Left lung (tissue), 10 donors: Measurements from ENCODE around the gene COL21A1. TPM values are rescaled to one million over a fixed set of nuclear protein-coding genes. Genes with fewer than 3 reads are reported as not detected.

Experiments used
- ATAC-seq: fragments of 200-7000 bp; cut with Tn5 transposase; one replicate; pipeline ENCODE4 v1.9.1; 2020; ENCODE audit warnings: moderate library complexity
- DNase-seq, 4 donors: peaks; one replicate each; pipeline ENCODE4 v3.0.0-alpha.2; 2013 to 2020
- H3K27ac ChIP-seq, 2 donors: fragments of 200-600 bp; sonication (generic) in 1 of 2; one replicate each; pipeline versions ENCODE4 v1.5.0 to v1.8.0; 2020 to 2021
- H3K27me3 ChIP-seq, 2 donors: fragments of 200-600 bp; sonication (generic) in 1 of 2; one replicate each; pipeline versions ENCODE4 v1.5.0 to v1.8.0; 2020 to 2021
- H3K36me3 ChIP-seq, 2 donors: fragments of 200-600 bp; sonication (generic) in 1 of 2; one replicate each; pipeline versions ENCODE4 v1.5.0 to v1.8.0; 2020 to 2021
- H3K4me1 ChIP-seq, 2 donors: fragments of 200-600 bp; one replicate each; pipeline ENCODE4 v1.8.0; 2021
- H3K4me3 ChIP-seq, 2 donors: fragments of 200-600 bp; sonication (generic) in 1 of 2; one replicate each; pipeline versions ENCODE4 v1.5.0 to v1.8.0; 2020 to 2021; ENCODE audit warnings: mild to moderate bottlenecking in 1 of 2
- H3K9me3 ChIP-seq, 2 donors: fragments of 200-600 bp; sonication (generic) in 1 of 2; one replicate each; pipeline versions ENCODE4 v1.5.0 to v1.8.0; 2020 to 2021
- CTCF ChIP-seq, 2 donors: fragments of 200-600 bp; sonication (generic) in 1 of 2; IDR thresholded peaks; one replicate each; pipeline versions ENCODE4 v1.5.0 to v1.8.0; 2021; ENCODE audit warnings: antibody characterized with exemption in 2 of 2
- intact Hi-C, 2 donors: fragments of 100-400 bp; cut with DNase I; formaldehyde crosslinking; loops; one replicate each; pipeline versions ENCODE4 v1.11.2 to v1.14.2; 2022
- polyA plus RNA-seq, 6 donors: library from polyadenylated mRNA; unstranded; fragments of 120-200 nt; gene quantifications; one replicate each; pipeline ENCODE4 v1.2.1, GENCODE V29; 2013; ENCODE audit not compliant: insufficient read length in 6 of 6
- total RNA-seq, 2 donors: library from RNA; stranded (reverse); fragmentation: NEBNext Ultra II Directional; extraction: Animal tissue kit (Norgen Biotek cat#: 25700); gene quantifications; one replicate each; pipeline ENCODE4 v1.2.1, GENCODE V29; 2021
- donor health status: DM: no; HTN: yes; CAD: no.
- donor health status: DM: no; HTN: no; CAD: no.

The COL21A1 gene
- total and polyA plus RNA-seq, 8 donors = 6.6 to 190 (median 151) TPM

- ATAC-seq (no peak), DNase-seq (no peak)
- H3K27me3 ChIP-seq = no peaks in the 10 kb centered on the region
- no peaks in the 10 kb centered on the region for H3K36me3 ChIP-seq
- intact Hi-C loops = no loop called here
- H3K9me3 ChIP-seq = peaks cover 0 to 17% of the 10 kb centered on the region in 2 donors
- no peak overlapping the region for H3K27ac ChIP-seq
- no peak for TF ChIP-seq CTCF (IDR thresholded peaks at IDR 0.05)
- no peaks in the 10 kb centered on the region for H3K4me1 ChIP-seq
- H3K4me3 ChIP-seq = no peak overlapping the region
Observed at GRCh38 chr6:56151609-56152224, 95.7 kb downstream of the COL21A1 start.

GRCh38 chr6:56148488-56149186 is 98.7 kb downstream of the COL21A1 start:
- Histone ChIP-seq H3K27ac (no peak overlapping the region), H3K9me3 (peaks cover 0 to 9% of the 10 kb centered on the region in 2 donors), H3K36me3 (no peaks in the 10 kb centered on the region), H3K4me1 (no peaks in the 10 kb centered on the region), H3K4me3 (no peak overlapping the region), H3K27me3 (no peaks in the 10 kb centered on the region)
- DNase-seq (peak in 2 of 4 donors; percentile 13 to 26), ATAC-seq (no peak)
- intact Hi-C loops = no loop called here
- TF ChIP-seq CTCF (IDR thresholded peaks at IDR 0.05) = no peak

GRCh38 chr6:56147766-56148165 is 99.6 kb downstream of the COL21A1 start:
- intact Hi-C loops = no loop called here
- Histone ChIP-seq H3K36me3 (no peaks in the 10 kb centered on the region), H3K4me3 (no peak overlapping the region), H3K4me1 (no peaks in the 10 kb centered on the region), H3K27ac (no peak overlapping the region), H3K9me3 (peaks cover 0 to 5% of the 10 kb centered on the region in 2 donors), H3K27me3 (no peaks in the 10 kb centered on the region)
- ATAC-seq (no peak), DNase-seq (no peak)
- no peak for TF ChIP-seq CTCF (IDR thresholded peaks at IDR 0.05)

- no peak for ATAC-seq
- no peak for TF ChIP-seq CTCF (IDR thresholded peaks at IDR 0.05)
- no peaks in the 10 kb centered on the region for H3K27me3 ChIP-seq
- intact Hi-C loops = no loop called here
- no peak overlapping the region for H3K4me3 ChIP-seq
- no peaks in the 10 kb centered on the region for H3K4me1 ChIP-seq
- peaks cover 0 to 5% of the 10 kb centered on the region in 2 donors for H3K9me3 ChIP-seq
- DNase-seq = no peak
- H3K27ac ChIP-seq = no peak overlapping the region
- no peaks in the 10 kb centered on the region for H3K36me3 ChIP-seq
Observed at GRCh38 chr6:56146086-56146485, 101.3 kb downstream of the COL21A1 start.

- no peaks in the 10 kb centered on the region for H3K4me1 ChIP-seq
- H3K27me3 ChIP-seq = no peaks in the 10 kb centered on the region
- no peak for ATAC-seq
- H3K36me3 ChIP-seq = no peaks in the 10 kb centered on the region
- intact Hi-C loops = no loop called here
- no peak for TF ChIP-seq CTCF (IDR thresholded peaks at IDR 0.05)
- H3K27ac ChIP-seq = no peak overlapping the region
- no peak for DNase-seq
- H3K4me3 ChIP-seq = no peak overlapping the region
- peaks cover 0 to 7% of the 10 kb centered on the region in 2 donors for H3K9me3 ChIP-seq
Observed at GRCh38 chr6:56145616-56146015, 101.8 kb downstream of the COL21A1 start.
